Osteoblast (primary cell): ENCODE results near the gene EFNA5. TPM values are rescaled to one million over a fixed set of nuclear protein-coding genes. Genes with fewer than 3 reads are reported as not detected.

Experiments
- DNase-seq: peaks from one replicate; pipeline ENCODE4 v3.0.0; 2011; ENCODE audit warnings: low spot score, mixed read lengths; ENCODE audit not compliant: insufficient read length; ENCODE audit errors: missing footprints
- H2AFZ ChIP-seq: 2 replicates; pipeline ENCODE4 v1.6.0; 2011; ENCODE audit warnings: mild to moderate bottlenecking, low read length
- H3K27ac ChIP-seq: 2 replicates; pipeline ENCODE4 v1.5.1; 2011; ENCODE audit warnings: mild to moderate bottlenecking, low read depth, low read length, moderate library complexity
- H3K27me3 ChIP-seq: 2 replicates; pipeline ENCODE4 v1.6.0; 2012; ENCODE audit warnings: mild to moderate bottlenecking, control low read depth, inconsistent platforms, low read length, moderate library complexity; ENCODE audit not compliant: insufficient read depth
- H3K36me3 ChIP-seq: 2 replicates; pipeline ENCODE4 v1.5.1; 2011; ENCODE audit warnings: mild to moderate bottlenecking, low read length, control low read depth, moderate library complexity; ENCODE audit not compliant: insufficient read depth
- H3K4me1 ChIP-seq: 2 replicates; pipeline ENCODE4 v1.5.1; 2011; ENCODE audit warnings: mild to moderate bottlenecking, low read length, control low read depth, moderate library complexity; ENCODE audit not compliant: insufficient read depth
- H3K4me2 ChIP-seq: 2 replicates; pipeline ENCODE4 v1.6.0; 2011; ENCODE audit warnings: mild to moderate bottlenecking, low read length; ENCODE audit not compliant: insufficient read depth
- H3K4me3 ChIP-seq: fragments of 200-600 bp; sonication (generic); 3 replicates; pipeline ENCODE4 v1.5.1; 2012; ENCODE audit warnings: mild to moderate bottlenecking, low read length, inconsistent platforms; ENCODE audit not compliant: insufficient read depth
- H3K79me2 ChIP-seq: 2 replicates; pipeline ENCODE4 v1.6.0; 2012; ENCODE audit warnings: mild to moderate bottlenecking, low read length, control low read depth, inconsistent platforms; ENCODE audit not compliant: insufficient read depth
- H3K9me3 ChIP-seq: 2 replicates; pipeline ENCODE4 v1.5.1; 2011; ENCODE audit warnings: low read depth, low read length, control low read depth
- H4K20me1 ChIP-seq: 2 replicates; pipeline ENCODE4 v1.6.0; 2012; ENCODE audit warnings: mild to moderate bottlenecking, low read length, control low read depth; ENCODE audit not compliant: insufficient read depth
- total RNA-seq: library from RNA; depleted of rRNA; stranded (reverse); fragments of >200 nt; gene quantifications from 2 replicates; pipeline ENCODE4 v1.2.3, GENCODE V29; 2012
- TF ChIP-seq, protein P1 (sequence below): IDR thresholded peaks from 2 replicates; pipeline ENCODE4 v1.5.1; 2011; ENCODE audit warnings: mild to moderate bottlenecking, low read depth, low read length, moderate library complexity; ENCODE audit errors: extremely low read depth

The EFNA5 gene
- total RNA-seq, 1 donor, result 12.3 TPM

DNA sequence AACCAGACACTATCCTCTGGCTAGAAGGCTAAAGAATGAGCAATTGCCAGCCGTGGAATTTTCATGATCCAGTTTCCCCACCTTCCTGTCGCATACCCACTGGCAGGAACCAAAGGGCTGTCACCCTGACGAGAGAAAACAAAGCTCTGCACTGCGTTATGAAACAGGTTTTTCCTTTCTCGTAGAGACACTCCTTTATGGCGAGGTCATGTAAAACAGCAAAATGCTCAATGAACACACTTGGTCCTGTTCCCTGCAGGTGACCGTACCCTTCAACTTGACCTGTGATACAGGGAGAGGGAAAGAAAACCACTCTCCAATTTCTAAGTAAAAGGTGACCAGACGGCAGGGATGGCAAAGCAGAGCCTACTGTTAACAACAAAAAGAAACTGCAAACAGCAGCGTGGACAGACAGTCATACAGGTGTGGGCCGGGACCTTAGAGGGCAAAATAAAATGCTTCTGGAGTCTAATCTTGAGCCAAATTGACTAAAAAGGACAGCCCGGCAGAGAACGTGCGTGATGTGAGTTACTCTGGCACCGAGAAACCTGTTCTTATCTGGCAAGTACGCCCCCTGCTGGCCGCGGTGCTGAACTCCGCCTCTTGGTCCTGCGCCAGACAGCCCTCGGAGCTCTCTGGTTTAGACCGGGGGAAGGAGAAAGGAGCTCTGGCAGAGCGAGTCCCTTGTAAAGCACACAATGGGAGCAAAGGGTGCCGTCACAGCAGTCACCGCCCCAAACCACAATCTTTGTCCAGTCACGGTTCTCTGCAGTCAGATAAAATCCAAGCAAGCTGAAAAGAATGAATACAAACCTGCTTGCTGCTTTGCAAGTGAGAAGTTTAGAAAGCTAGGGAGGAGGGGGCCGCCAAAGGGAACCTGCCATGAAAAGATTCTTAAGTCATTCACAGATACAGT is 98.9 kb downstream of the EFNA5 start:
- DNase-seq, result peak; percentile 56
- Histone ChIP-seq H3K9me3 (no peaks in the 10 kb centered on the region), H3K4me2 (peak overlapping the region; percentile 89), H3K27me3 (no peaks in the 10 kb centered on the region), H4K20me1 (no peaks in the 10 kb centered on the region), H3K4me1 (peaks cover 10% of the 10 kb centered on the region), H3K36me3 (no peaks in the 10 kb centered on the region), H3K4me3 (peak overlapping the region; percentile 64), H3K79me2 (peaks cover 8% of the 10 kb centered on the region), H2AFZ (peak overlapping the region; percentile 79), H3K27ac (peak overlapping the region; percentile 29)
- TF ChIP-seq, protein P1, sequence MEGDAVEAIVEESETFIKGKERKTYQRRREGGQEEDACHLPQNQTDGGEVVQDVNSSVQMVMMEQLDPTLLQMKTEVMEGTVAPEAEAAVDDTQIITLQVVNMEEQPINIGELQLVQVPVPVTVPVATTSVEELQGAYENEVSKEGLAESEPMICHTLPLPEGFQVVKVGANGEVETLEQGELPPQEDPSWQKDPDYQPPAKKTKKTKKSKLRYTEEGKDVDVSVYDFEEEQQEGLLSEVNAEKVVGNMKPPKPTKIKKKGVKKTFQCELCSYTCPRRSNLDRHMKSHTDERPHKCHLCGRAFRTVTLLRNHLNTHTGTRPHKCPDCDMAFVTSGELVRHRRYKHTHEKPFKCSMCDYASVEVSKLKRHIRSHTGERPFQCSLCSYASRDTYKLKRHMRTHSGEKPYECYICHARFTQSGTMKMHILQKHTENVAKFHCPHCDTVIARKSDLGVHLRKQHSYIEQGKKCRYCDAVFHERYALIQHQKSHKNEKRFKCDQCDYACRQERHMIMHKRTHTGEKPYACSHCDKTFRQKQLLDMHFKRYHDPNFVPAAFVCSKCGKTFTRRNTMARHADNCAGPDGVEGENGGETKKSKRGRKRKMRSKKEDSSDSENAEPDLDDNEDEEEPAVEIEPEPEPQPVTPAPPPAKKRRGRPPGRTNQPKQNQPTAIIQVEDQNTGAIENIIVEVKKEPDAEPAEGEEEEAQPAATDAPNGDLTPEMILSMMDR, result peak; percentile 97

DNA sequence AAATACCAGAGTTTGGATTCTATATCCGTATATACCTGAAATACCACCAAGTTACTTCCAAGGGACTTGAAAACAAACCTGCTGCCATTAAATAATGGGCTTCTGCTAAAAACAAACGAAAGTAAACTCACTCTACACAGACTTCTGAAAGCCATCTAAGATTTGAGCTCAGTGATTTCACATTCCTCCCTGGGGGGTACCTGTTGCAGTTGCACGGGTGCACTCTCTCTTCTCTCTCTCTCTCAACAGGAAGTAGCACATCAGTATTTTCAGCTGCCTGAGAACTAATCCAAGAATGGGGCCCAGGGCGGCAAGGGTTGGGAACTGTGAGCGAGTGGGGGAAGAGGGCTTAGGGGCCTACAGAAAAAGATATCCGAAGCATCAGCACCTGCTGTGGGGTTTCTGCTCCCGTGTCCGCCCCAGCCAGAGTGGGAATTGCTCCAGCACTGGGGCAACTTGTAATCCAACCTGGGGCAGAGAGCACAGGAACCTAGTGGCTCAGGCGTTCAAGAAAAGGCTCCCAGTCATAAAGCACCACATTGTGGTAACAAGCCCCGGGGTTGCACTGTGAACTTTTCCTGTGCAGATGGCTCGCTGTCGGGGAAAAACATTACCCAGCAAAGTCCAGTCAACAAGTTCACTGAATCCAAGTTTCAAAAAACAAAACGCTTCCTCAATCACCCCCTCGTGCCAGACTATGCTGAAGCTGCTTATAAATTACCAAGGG is 99.8 kb downstream of the EFNA5 start:
- H3K27me3 ChIP-seq, result no peaks in the 10 kb centered on the region
- H3K4me3 ChIP-seq, result no peak overlapping the region
- peaks cover 10% of the 10 kb centered on the region for H3K4me1 ChIP-seq
- H3K79me2 ChIP-seq, result peaks cover 8% of the 10 kb centered on the region
- H3K4me2 ChIP-seq, result peak overlapping the region; percentile 89
- H3K9me3 ChIP-seq, result no peaks in the 10 kb centered on the region
- no peaks in the 10 kb centered on the region for H4K20me1 ChIP-seq
- H3K27ac ChIP-seq, result no peak overlapping the region
- TF ChIP-seq, protein P1, result no peak
- H3K36me3 ChIP-seq, result no peaks in the 10 kb centered on the region
- no peak for DNase-seq
- no peak overlapping the region for H2AFZ ChIP-seq

DNA sequence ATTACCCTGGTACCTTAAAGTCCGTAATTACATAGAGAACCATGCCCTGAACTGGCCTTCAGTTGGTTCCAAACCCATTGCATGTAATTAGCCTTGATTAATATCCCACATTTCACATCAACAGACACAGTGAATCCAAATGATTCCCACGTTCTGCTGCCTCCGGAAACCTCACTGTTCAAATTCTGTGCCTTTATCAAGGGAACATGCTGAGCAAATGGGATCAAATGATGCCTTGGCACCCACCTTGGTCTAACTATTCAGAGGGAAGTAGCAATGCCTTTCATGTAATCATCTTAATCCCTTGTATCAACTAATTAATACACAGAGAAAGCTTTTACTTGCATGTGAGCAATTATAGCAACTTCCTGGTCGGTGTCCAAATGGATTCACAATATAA is 100.6 kb downstream of the EFNA5 start:
- no peak for DNase-seq
- no peak overlapping the region for H3K27ac ChIP-seq
- TF ChIP-seq, protein P1, result no peak
- H3K79me2 ChIP-seq, result peaks cover 8% of the 10 kb centered on the region
- no peak overlapping the region for H3K4me2 ChIP-seq
- H2AFZ ChIP-seq, result no peak overlapping the region
- peaks cover 14% of the 10 kb centered on the region for H3K4me1 ChIP-seq
- no peaks in the 10 kb centered on the region for H3K36me3 ChIP-seq
- H4K20me1 ChIP-seq, result no peaks in the 10 kb centered on the region
- H3K27me3 ChIP-seq, result no peaks in the 10 kb centered on the region
- H3K4me3 ChIP-seq, result no peak overlapping the region
- H3K9me3 ChIP-seq, result no peaks in the 10 kb centered on the region
